ENCODE data around the gene MAML1.

MAML1 gene

GRCh38 chr5:179794575-179794974 is 62.0 kb downstream of the MAML1 start:
- DNase-seq, result peak; percentile 35

- DNase-seq, result peak; percentile 54
These were observed 62.6 kb downstream of the MAML1 start for GRCh38 chr5:179795049-179795862.

- peak; percentile 91 for DNase-seq
These were observed 63.5 kb downstream of the MAML1 start for GRCh38 chr5:179795863-179796833.

- DNase-seq, result no peak
These were observed 64.4 kb downstream of the MAML1 start for GRCh38 chr5:179796877-179797608.

GRCh38 chr5:179797741-179798140 is 65.1 kb downstream of the MAML1 start:
- DNase-seq, result no peak

GRCh38 chr5:179798144-179798770 is 65.6 kb downstream of the MAML1 start:
- DNase-seq, result no peak

GRCh38 chr5:179798771-179799643 is 66.4 kb downstream of the MAML1 start:
- no peak for DNase-seq

- DNase-seq, result no peak
These were observed 67.0 kb downstream of the MAML1 start for GRCh38 chr5:179799644-179799973.

- no peak for DNase-seq
These were observed 67.6 kb downstream of the MAML1 start for GRCh38 chr5:179800071-179800695.

GRCh38 chr5:179800696-179801201 is 68.1 kb downstream of the MAML1 start:
- DNase-seq, result no peak

GRCh38 chr5:179801304-179802206 is 68.9 kb downstream of the MAML1 start:
- DNase-seq, result peak; percentile 21

- no peak for DNase-seq
These were observed 69.7 kb downstream of the MAML1 start for GRCh38 chr5:179802207-179802883.

GRCh38 chr5:179802950-179803562 is 70.4 kb downstream of the MAML1 start:
- DNase-seq, result no peak

- peak; percentile 77 for DNase-seq
These were observed 71.3 kb downstream of the MAML1 start for GRCh38 chr5:179803651-179804554.

GRCh38 chr5:179804555-179804947 is 71.9 kb downstream of the MAML1 start:
- no peak for DNase-seq

GRCh38 chr5:179805070-179805528 is 72.5 kb downstream of the MAML1 start:
- DNase-seq, result peak; percentile 50

- DNase-seq, result peak; percentile 65
These were observed 73.1 kb downstream of the MAML1 start for GRCh38 chr5:179805529-179806249.
